Nephron progenitor cell (in vitro differentiated cells): Measurements from ENCODE around the gene RCHY1.

Experiments used
- DNase-seq: peaks from one replicate; pipeline ENCODE4 v3.0.0; 2021
- H3K27ac Mint-ChIP-seq: 2 replicates; pipeline ENCODE4 v1.8.0; 2021; ENCODE audit warnings: mild to moderate bottlenecking, moderate library complexity, mixed read lengths
- H3K27me3 Mint-ChIP-seq: 2 replicates; pipeline ENCODE4 v1.8.0; 2021; ENCODE audit warnings: mild to moderate bottlenecking, low read depth, mixed read lengths; ENCODE audit not compliant: poor library complexity
- H3K36me3 Mint-ChIP-seq: 2 replicates; pipeline ENCODE4 v1.8.0; 2021; ENCODE audit warnings: low read depth, mixed read lengths
- H3K4me1 Mint-ChIP-seq: 2 replicates; pipeline ENCODE4 v1.8.0; 2021; ENCODE audit warnings: mixed read lengths
- H3K4me3 Mint-ChIP-seq: 2 replicates; pipeline ENCODE4 v1.8.0; 2021; ENCODE audit warnings: mild to moderate bottlenecking, moderate library complexity, mixed read lengths
- H3K9me3 Mint-ChIP-seq: 2 replicates; pipeline ENCODE4 v1.8.0; 2021; ENCODE audit warnings: mild to moderate bottlenecking, moderate library complexity, mixed read lengths
- CTCF ChIP-seq: fragments of 200-600 bp; sonication (generic); IDR thresholded peaks from 2 replicates; pipeline ENCODE4 v1.5.0; 2021; ENCODE audit warnings: antibody characterized with exemption

RCHY1 gene

GRCh38 chr4:75514131-75514948 is at the start of gene RCHY1, which contains the start of gene THAP6:
Gene RCHY1 (minus strand): TSS chr4:75514403. CDS start chr4:75514286, 117 bp downstream.
Gene THAP6 (plus strand): TSS chr4:75514473. CDS start chr4:75515453, 980 bp downstream.
- H3K9me3 Mint-ChIP-seq: peaks cover 22% of the 10 kb centered on the region
- no peak for TF ChIP-seq CTCF
- H3K4me1 Mint-ChIP-seq: peaks cover 25% of the 10 kb centered on the region
- peak within 1 kb of the TSS; percentile 87 for H3K27ac Mint-ChIP-seq
- no peak within 1 kb of the TSS for H3K4me3 Mint-ChIP-seq
- H3K27me3 Mint-ChIP-seq: no peaks in the 10 kb centered on the region
- peak; percentile 93 for DNase-seq
- H3K36me3 Mint-ChIP-seq: peaks cover 42% of the 10 kb centered on the region

GRCh38 chr4:75561789-75562188 is 47.6 kb upstream of the RCHY1 start:
- Mint-ChIP-seq H3K4me1 (peaks cover 10% of the 10 kb centered on the region), H3K27ac (no peak overlapping the region), H3K4me3 (no peak overlapping the region), H3K9me3 (peaks cover 6% of the 10 kb centered on the region), H3K36me3 (no peaks in the 10 kb centered on the region), H3K27me3 (peaks cover 10% of the 10 kb centered on the region)
- DNase-seq: no peak
- TF ChIP-seq CTCF: no peak

GRCh38 chr4:75557696-75558095 is 43.5 kb upstream of the RCHY1 start:
- Mint-ChIP-seq H3K4me3 (no peak overlapping the region), H3K27ac (no peak overlapping the region), H3K9me3 (peaks cover 3% of the 10 kb centered on the region), H3K36me3 (no peaks in the 10 kb centered on the region), H3K27me3 (peaks cover 13% of the 10 kb centered on the region), H3K4me1 (peaks cover 19% of the 10 kb centered on the region)
- no peak for TF ChIP-seq CTCF
- no peak for DNase-seq

- no peak within 1 kb of the TSS for H3K27ac Mint-ChIP-seq
- H3K9me3 Mint-ChIP-seq: no peaks in the 10 kb centered on the region
These were observed 41.3 kb upstream of the RCHY1 start, which contains the start of gene ODAPH for GRCh38 chr4:75555294-75556164. Gene ODAPH (plus strand): TSS chr4:75556066. CDS start chr4:75556083, 17 bp downstream.

GRCh38 chr4:75552452-75552851 is 38.2 kb upstream of the RCHY1 start:
- no peak for DNase-seq
- H3K27me3 Mint-ChIP-seq: peaks cover 5% of the 10 kb centered on the region

More at GRCh38 chr4:75555294-75556164, 41.3 kb upstream of the RCHY1 start, which contains the start of gene ODAPH:
- no peaks in the 10 kb centered on the region for H3K36me3 Mint-ChIP-seq
- H3K4me3 Mint-ChIP-seq: no peak within 1 kb of the TSS
- peaks cover 11% of the 10 kb centered on the region for H3K27me3 Mint-ChIP-seq
- no peak for DNase-seq
- TF ChIP-seq CTCF: no peak
- H3K4me1 Mint-ChIP-seq: peaks cover 15% of the 10 kb centered on the region

More at GRCh38 chr4:75552452-75552851, 38.2 kb upstream of the RCHY1 start:
- H3K4me3 Mint-ChIP-seq: no peak overlapping the region
- H3K36me3 Mint-ChIP-seq: peaks cover 4% of the 10 kb centered on the region
- H3K27ac Mint-ChIP-seq: no peak overlapping the region
- H3K9me3 Mint-ChIP-seq: no peaks in the 10 kb centered on the region
- H3K4me1 Mint-ChIP-seq: peaks cover 22% of the 10 kb centered on the region
- no peak for TF ChIP-seq CTCF
